ENCODE results near the gene SERPINA5.

- TF ChIP-seq PPARA (CRISPR knock-in tag; IDR thresholded peaks at IDR 0.05; ENCODE audit: borderline replicate concordance) (no peak), OSR1 (CRISPR knock-in tag; IDR thresholded peaks at IDR 0.05) (no peak), TOX (CRISPR knock-in tag; IDR thresholded peaks at IDR 0.05; ENCODE audit: borderline replicate concordance) (no peak), GLIS3 (CRISPR knock-in tag; IDR thresholded peaks at IDR 0.05) (no peak), ZFP3 (CRISPR knock-in tag; IDR thresholded peaks at IDR 0.05) (no peak), ARNTL (CRISPR knock-in tag; IDR thresholded peaks at IDR 0.05; ENCODE audit: borderline replicate concordance, low read depth) (no peak), PATZ1 (CRISPR knock-in tag; IDR thresholded peaks at IDR 0.05; ENCODE audit: borderline replicate concordance) (no peak), ESRRG (CRISPR knock-in tag; IDR thresholded peaks at IDR 0.05) (no peak), SNAI2 (CRISPR knock-in tag; IDR thresholded peaks at IDR 0.05) (no peak), RARB (CRISPR knock-in tag; IDR thresholded peaks at IDR 0.05) (no peak), ZNF565 (CRISPR knock-in tag; conservative IDR thresholded peaks at IDR 0.05; ENCODE audit: low read depth) (no peak)
- TF ChIP-seq, protein P1, sequence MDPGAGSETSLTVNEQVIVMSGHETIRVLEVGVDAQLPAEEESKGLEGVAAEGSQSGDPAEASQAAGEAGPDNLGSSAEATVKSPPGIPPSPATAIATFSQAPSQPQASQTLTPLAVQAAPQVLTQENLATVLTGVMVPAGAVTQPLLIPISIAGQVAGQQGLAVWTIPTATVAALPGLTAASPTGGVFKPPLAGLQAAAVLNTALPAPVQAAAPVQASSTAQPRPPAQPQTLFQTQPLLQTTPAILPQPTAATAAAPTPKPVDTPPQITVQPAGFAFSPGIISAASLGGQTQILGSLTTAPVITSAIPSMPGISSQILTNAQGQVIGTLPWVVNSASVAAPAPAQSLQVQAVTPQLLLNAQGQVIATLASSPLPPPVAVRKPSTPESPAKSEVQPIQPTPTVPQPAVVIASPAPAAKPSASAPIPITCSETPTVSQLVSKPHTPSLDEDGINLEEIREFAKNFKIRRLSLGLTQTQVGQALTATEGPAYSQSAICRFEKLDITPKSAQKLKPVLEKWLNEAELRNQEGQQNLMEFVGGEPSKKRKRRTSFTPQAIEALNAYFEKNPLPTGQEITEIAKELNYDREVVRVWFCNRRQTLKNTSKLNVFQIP (CRISPR knock-in tag; IDR thresholded peaks at IDR 0.05; ENCODE audit: borderline replicate concordance, low read depth) = no peak
Observed at GRCh38 chr14:94536836-94537235, 44.4 kb upstream of the SERPINA5 start.
